HCT116 (cell line): ENCODE data around the gene ORM1.

Experiments
- EZH2 ChIP-seq: fragments of 200-600 bp; sonication (generic); IDR thresholded peaks from 2 replicates; pipeline ENCODE4 v1.6.1; 2017; ENCODE audit warnings: antibody characterized with exemption, mixed run types
- EZH2phosphoT487 ChIP-seq: fragments of 200-600 bp; IDR thresholded peaks from 2 replicates; pipeline ENCODE4 v1.6.1; 2018; ENCODE audit warnings: antibody characterized with exemption, borderline replicate concordance
- POLR2A ChIP-seq: IDR thresholded peaks from 2 replicates; pipeline ENCODE4 v1.7.0; 2011; ENCODE audit warnings: borderline replicate concordance; ENCODE audit not compliant: insufficient read depth, insufficient read length; ENCODE audit errors: extremely low read depth
- POLR2AphosphoS5 ChIP-seq: IDR thresholded peaks from 2 replicates; pipeline ENCODE4 v1.6.1; 2011; ENCODE audit warnings: mild to moderate bottlenecking, low read depth, low read length, moderate library complexity
- SIN3A ChIP-seq: IDR thresholded peaks from 2 replicates; pipeline ENCODE4 v1.6.1; 2012; ENCODE audit warnings: low read depth
- TF ChIP-seq, protein P1 (sequence below), 3 experiments: fragments of 200-600 bp in 1 of 3; sonication (generic) in 1 of 3; IDR thresholded peaks in 2 of 3; conservative IDR thresholded peaks in 1 of 3; 2 replicates each; pipeline ENCODE4 v1.5.1; 2012 to 2017; ENCODE audit warnings: low read depth in 2 of 3, low read length in 2 of 3, antibody characterized with exemption in 1 of 3, borderline replicate concordance in 1 of 3, control low read depth in 1 of 3, mild to moderate bottlenecking in 1 of 3, mixed read lengths in 1 of 3, mixed run types in 1 of 3, moderate library complexity in 1 of 3; ENCODE audit not compliant: insufficient read depth in 1 of 3
- TF ChIP-seq, protein P2 (sequence below): IDR thresholded peaks from 2 replicates; pipeline ENCODE4 v1.6.1; 2012; ENCODE audit warnings: low read depth
- TF ChIP-seq, protein P3 (sequence below): IDR thresholded peaks from 2 replicates; pipeline ENCODE4 v1.6.1; 2012

DNA sequence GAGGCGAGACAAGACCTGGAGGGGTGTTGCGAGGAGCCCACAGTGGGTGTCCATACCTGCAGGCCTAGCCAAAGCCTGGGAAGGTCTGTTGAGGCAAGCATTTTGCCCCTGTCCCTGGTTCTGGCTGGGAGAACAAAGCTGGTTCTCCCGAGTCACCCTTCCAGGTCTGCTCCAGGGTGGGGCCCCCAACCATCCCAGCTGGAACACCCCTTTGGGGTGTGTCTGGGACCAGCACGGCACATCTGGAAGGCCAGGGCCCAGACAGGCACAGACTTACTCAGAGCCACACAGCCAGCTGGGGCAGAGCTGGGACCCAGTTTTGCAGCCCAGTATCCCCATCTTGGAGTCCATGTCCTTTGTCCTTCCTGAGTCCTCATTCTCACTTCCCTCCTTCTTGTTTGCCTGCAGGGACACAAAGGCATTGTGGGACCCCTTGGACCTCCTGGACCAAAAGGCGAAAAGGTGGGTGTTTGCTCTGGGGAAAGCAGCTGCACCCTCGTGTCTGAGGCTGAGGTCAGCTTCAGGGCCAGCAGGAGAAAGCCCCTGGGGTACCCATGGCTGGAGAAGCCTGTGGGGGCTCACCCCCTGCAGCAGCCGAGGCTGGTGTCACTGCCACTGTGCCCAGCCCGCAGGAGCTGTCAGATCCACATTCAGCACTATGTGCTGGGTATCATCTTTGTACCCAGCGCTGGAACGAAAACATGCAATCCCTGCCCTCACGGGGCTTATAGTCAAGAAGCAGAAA, 38.4 kb upstream of the ORM1 start:
- TF ChIP-seq, protein P1, sequence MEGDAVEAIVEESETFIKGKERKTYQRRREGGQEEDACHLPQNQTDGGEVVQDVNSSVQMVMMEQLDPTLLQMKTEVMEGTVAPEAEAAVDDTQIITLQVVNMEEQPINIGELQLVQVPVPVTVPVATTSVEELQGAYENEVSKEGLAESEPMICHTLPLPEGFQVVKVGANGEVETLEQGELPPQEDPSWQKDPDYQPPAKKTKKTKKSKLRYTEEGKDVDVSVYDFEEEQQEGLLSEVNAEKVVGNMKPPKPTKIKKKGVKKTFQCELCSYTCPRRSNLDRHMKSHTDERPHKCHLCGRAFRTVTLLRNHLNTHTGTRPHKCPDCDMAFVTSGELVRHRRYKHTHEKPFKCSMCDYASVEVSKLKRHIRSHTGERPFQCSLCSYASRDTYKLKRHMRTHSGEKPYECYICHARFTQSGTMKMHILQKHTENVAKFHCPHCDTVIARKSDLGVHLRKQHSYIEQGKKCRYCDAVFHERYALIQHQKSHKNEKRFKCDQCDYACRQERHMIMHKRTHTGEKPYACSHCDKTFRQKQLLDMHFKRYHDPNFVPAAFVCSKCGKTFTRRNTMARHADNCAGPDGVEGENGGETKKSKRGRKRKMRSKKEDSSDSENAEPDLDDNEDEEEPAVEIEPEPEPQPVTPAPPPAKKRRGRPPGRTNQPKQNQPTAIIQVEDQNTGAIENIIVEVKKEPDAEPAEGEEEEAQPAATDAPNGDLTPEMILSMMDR (IDR thresholded peaks at IDR 0.05 in 2 of 3, conservative IDR thresholded peaks at IDR 0.05 in 1 of 3; ENCODE audit: borderline replicate concordance in 1 of 3, insufficient read depth in 1 of 3, low read depth in 2 of 3, low read length in 2 of 3) = no peak
- no peak for TF ChIP-seq EZH2
- TF ChIP-seq, protein P2, sequence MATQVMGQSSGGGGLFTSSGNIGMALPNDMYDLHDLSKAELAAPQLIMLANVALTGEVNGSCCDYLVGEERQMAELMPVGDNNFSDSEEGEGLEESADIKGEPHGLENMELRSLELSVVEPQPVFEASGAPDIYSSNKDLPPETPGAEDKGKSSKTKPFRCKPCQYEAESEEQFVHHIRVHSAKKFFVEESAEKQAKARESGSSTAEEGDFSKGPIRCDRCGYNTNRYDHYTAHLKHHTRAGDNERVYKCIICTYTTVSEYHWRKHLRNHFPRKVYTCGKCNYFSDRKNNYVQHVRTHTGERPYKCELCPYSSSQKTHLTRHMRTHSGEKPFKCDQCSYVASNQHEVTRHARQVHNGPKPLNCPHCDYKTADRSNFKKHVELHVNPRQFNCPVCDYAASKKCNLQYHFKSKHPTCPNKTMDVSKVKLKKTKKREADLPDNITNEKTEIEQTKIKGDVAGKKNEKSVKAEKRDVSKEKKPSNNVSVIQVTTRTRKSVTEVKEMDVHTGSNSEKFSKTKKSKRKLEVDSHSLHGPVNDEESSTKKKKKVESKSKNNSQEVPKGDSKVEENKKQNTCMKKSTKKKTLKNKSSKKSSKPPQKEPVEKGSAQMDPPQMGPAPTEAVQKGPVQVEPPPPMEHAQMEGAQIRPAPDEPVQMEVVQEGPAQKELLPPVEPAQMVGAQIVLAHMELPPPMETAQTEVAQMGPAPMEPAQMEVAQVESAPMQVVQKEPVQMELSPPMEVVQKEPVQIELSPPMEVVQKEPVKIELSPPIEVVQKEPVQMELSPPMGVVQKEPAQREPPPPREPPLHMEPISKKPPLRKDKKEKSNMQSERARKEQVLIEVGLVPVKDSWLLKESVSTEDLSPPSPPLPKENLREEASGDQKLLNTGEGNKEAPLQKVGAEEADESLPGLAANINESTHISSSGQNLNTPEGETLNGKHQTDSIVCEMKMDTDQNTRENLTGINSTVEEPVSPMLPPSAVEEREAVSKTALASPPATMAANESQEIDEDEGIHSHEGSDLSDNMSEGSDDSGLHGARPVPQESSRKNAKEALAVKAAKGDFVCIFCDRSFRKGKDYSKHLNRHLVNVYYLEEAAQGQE = no peak
- no peak for TF ChIP-seq POLR2AphosphoS5
- TF ChIP-seq, protein P3, sequence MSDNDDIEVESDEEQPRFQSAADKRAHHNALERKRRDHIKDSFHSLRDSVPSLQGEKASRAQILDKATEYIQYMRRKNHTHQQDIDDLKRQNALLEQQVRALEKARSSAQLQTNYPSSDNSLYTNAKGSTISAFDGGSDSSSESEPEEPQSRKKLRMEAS = no peak
- TF ChIP-seq EZH2phosphoT487 = no peak
- no peak for TF ChIP-seq SIN3A
- no peak for TF ChIP-seq POLR2A
